ENCODE data around the gene WDR53.
"Not testable (repeated sequence)": the region's sequence is repeated elsewhere in the genome, so short reads cannot be mapped to it uniquely, and the experiment has no call there.

Gene WDR53

GRCh38 chr3:196599734-196600128, 31.4 kb upstream of the WDR53 start:
- Histone ChIP-seq H3K27ac (replicated peaks) (no peak overlapping the region), H3K27me3 (ENCODE audit: insufficient read depth, poor library complexity, severe bottlenecking) (no peaks in the 10 kb centered on the region), H3K4me3 (replicated peaks; ENCODE audit: insufficient read depth, low read length) (no peak overlapping the region)
- TF ChIP-seq CTCF (IDR thresholded peaks at IDR 0.05; ENCODE audit: insufficient read depth, low read length) = no peak
- DNase-seq (ENCODE audit: low read depth in 1 of 2, low spot score in 1 of 2) = no peak

GRCh38 chr3:196597971-196598733, 29.8 kb upstream of the WDR53 start:
- H3K27me3 ChIP-seq (ENCODE audit: insufficient read depth, poor library complexity, severe bottlenecking); H3K4me3 ChIP-seq (replicated peaks; ENCODE audit: insufficient read depth, low read length); DNase-seq (ENCODE audit: low read depth in 1 of 2, low spot score in 1 of 2); H3K27ac ChIP-seq (replicated peaks): not testable (repeated sequence)

GRCh38 chr3:196596355-196596754, 28.0 kb upstream of the WDR53 start:
- Histone ChIP-seq H3K27ac (replicated peaks) (no peak overlapping the region), H3K27me3 (ENCODE audit: insufficient read depth, poor library complexity, severe bottlenecking) (no peaks in the 10 kb centered on the region), H3K4me3 (replicated peaks; ENCODE audit: insufficient read depth, low read length) (no peak overlapping the region)
- no peak for TF ChIP-seq REST (IDR thresholded peaks at IDR 0.05; ENCODE audit: insufficient replicate concordance, low read depth)
- no peak for TF ChIP-seq POLR2AphosphoS5 (IDR thresholded peaks at IDR 0.05; ENCODE audit: low read depth)
- no peak for TF ChIP-seq GABPA (IDR thresholded peaks at IDR 0.05; ENCODE audit: low read depth)
- no peak for TF ChIP-seq CTCF (IDR thresholded peaks at IDR 0.05; ENCODE audit: insufficient read depth, low read length)
- no peak for DNase-seq (ENCODE audit: low read depth in 1 of 2, low spot score in 1 of 2)

GRCh38 chr3:196590279-196590678, 21.9 kb upstream of the WDR53 start:
- Histone ChIP-seq H3K4me3 (replicated peaks; ENCODE audit: insufficient read depth, low read length) (no peak overlapping the region), H3K27ac (replicated peaks) (no peak overlapping the region), H3K27me3 (ENCODE audit: insufficient read depth, poor library complexity, severe bottlenecking) (no peaks in the 10 kb centered on the region)
- no peak for TF ChIP-seq SPI1 (IDR thresholded peaks at IDR 0.05; ENCODE audit: borderline replicate concordance, low read depth)
- no peak for TF ChIP-seq POLR2AphosphoS5 (IDR thresholded peaks at IDR 0.05; ENCODE audit: low read depth)
- no peak for TF ChIP-seq REST (IDR thresholded peaks at IDR 0.05; ENCODE audit: insufficient replicate concordance, low read depth)
- TF ChIP-seq GABPA (IDR thresholded peaks at IDR 0.05; ENCODE audit: low read depth) = no peak
- TF ChIP-seq CTCF (IDR thresholded peaks at IDR 0.05; ENCODE audit: insufficient read depth, low read length) = no peak
- DNase-seq (ENCODE audit: low read depth in 1 of 2, low spot score in 1 of 2) = no peak
